ENCODE results near the gene CHPF2. TPM values are rescaled to one million over a fixed set of nuclear protein-coding genes. Genes with fewer than 3 reads are reported as not detected.
A peak's percentile ranks its signal among the peaks of the same experiment; 100 is the strongest.

CHPF2 gene
- total RNA-seq, 1 experiment from 2014 or later: 48.1 TPM

DNA sequence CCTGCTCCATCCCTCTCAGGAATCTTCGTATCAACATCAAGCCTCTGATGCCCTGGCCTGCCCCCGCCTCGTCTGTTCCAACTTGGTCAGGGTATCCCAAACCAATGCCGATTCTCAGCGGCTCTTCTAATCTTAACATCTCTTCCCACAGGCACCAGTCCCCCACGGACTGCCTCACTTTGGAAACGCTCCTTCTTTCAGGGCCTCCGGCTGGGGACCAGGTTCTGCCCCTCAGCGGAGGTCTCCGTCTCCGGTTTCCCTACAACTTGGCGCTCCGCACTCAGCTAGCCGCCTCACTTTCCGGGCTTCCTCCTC lies 5.8 kb upstream of the CHPF2 start:
- no peaks in the 10 kb centered on the region for H3K9me3 Mint-ChIP-seq (ENCODE audit: low read depth, unreplicated experiment)
- H3K4me3 Mint-ChIP-seq (ENCODE audit: low read depth, unreplicated experiment): peak overlapping the region; percentile 88
- TF ChIP-seq, protein P1, sequence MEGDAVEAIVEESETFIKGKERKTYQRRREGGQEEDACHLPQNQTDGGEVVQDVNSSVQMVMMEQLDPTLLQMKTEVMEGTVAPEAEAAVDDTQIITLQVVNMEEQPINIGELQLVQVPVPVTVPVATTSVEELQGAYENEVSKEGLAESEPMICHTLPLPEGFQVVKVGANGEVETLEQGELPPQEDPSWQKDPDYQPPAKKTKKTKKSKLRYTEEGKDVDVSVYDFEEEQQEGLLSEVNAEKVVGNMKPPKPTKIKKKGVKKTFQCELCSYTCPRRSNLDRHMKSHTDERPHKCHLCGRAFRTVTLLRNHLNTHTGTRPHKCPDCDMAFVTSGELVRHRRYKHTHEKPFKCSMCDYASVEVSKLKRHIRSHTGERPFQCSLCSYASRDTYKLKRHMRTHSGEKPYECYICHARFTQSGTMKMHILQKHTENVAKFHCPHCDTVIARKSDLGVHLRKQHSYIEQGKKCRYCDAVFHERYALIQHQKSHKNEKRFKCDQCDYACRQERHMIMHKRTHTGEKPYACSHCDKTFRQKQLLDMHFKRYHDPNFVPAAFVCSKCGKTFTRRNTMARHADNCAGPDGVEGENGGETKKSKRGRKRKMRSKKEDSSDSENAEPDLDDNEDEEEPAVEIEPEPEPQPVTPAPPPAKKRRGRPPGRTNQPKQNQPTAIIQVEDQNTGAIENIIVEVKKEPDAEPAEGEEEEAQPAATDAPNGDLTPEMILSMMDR (IDR thresholded peaks at IDR 0.05; ENCODE audit: unreplicated experiment): no peak
- intact Hi-C loops (cut with micrococcal nuclease; ENCODE audit: unreplicated experiment): no loop called here
- H3K27ac Mint-ChIP-seq (ENCODE audit: unreplicated experiment): peak overlapping the region; percentile 87
- no peak for DNase-seq
- no peaks in the 10 kb centered on the region for H3K27me3 Mint-ChIP-seq (ENCODE audit: unreplicated experiment)
- H3K4me1 Mint-ChIP-seq (ENCODE audit: low read depth, unreplicated experiment): peaks cover 15% of the 10 kb centered on the region
- peaks cover 49% of the 10 kb centered on the region for H3K36me3 Mint-ChIP-seq (ENCODE audit: insufficient read depth, unreplicated experiment)
- CTCF ChIA-PET: interaction anchor here (1.0 to 1.6 kb wide), 3 partner anchors 17 to 103 kb away, joined by 3 to 14 read pairs (median 5); no protein-coding TSS in a partner anchor
- no TSS peak for BruUV-seq (replicated peaks)

DNA sequence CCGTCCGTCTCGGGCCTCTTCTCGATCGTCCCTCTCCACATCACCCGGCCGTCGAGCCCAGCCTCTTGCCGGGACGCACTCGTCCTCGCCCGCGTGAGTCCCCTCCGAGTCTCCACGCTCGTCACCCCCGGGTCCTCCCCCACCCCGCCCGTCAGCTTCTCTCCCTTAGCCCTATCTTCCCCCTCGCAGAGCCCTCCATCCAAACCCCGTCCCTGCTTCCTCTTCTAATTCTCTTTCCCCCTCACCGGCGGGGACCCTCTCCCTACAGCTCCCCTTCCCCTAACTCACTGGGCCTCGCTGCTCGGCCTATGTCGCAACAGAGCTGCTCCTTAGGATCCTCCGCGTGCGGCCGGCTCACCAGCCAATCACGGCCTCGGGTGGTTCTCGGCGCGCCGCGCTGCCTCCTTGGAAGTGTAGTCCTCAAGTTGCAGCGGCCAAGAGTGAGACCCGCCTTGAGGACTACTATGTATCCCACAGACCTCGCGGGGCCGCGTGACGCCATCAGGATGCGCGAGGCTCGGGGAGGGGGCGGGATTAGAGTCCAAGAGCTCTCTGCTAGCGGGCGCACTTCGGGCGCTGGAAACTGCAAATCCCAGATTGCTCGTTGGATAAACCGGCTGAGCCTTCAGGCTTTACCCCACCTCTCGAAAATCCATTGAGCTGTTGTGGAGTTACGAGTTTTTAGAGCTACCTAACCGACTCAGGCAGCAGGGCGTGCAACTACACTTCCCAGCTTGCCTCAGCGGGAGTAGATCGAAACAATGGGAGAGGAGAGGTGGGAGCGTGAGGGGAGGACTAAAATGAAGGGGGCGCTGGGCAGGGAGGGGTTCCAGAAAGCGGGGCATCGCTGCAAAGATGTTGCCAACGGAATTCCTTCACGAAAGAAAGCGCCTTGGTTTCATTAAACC lies 5.2 kb upstream of the CHPF2 start, which contains the start of gene ABCF2:
Gene ABCF2, minus strand, starts transcription at position 331 of the 908 bp plus-strand sequence. CDS start 747 bp downstream, outside the sequence.
- CTCF ChIA-PET: interaction anchor here (0.6 to 1.6 kb wide), 5 partner anchors 13 to 164 kb away, joined by 3 to 14 read pairs (median 6); no protein-coding TSS in a partner anchor
- peaks cover 21% of the 10 kb centered on the region for H3K4me1 Mint-ChIP-seq (ENCODE audit: low read depth, unreplicated experiment)
- no peaks in the 10 kb centered on the region for H3K9me3 Mint-ChIP-seq (ENCODE audit: low read depth, unreplicated experiment)
- intact Hi-C loops (cut with micrococcal nuclease; ENCODE audit: unreplicated experiment): no loop called here
- no peaks in the 10 kb centered on the region for H3K27me3 Mint-ChIP-seq (ENCODE audit: unreplicated experiment)
- TF ChIP-seq, protein P1 (IDR thresholded peaks at IDR 0.05; ENCODE audit: unreplicated experiment): no peak
- DNase-seq: peak; percentile 98
- peak within 1 kb of the TSS; percentile 87 for H3K27ac Mint-ChIP-seq (ENCODE audit: unreplicated experiment)
- BruUV-seq (replicated peaks): no TSS peak
- peaks cover 48% of the 10 kb centered on the region for H3K36me3 Mint-ChIP-seq (ENCODE audit: insufficient read depth, unreplicated experiment)
- H3K4me3 Mint-ChIP-seq (ENCODE audit: low read depth, unreplicated experiment): peak within 1 kb of the TSS; percentile 88

DNA sequence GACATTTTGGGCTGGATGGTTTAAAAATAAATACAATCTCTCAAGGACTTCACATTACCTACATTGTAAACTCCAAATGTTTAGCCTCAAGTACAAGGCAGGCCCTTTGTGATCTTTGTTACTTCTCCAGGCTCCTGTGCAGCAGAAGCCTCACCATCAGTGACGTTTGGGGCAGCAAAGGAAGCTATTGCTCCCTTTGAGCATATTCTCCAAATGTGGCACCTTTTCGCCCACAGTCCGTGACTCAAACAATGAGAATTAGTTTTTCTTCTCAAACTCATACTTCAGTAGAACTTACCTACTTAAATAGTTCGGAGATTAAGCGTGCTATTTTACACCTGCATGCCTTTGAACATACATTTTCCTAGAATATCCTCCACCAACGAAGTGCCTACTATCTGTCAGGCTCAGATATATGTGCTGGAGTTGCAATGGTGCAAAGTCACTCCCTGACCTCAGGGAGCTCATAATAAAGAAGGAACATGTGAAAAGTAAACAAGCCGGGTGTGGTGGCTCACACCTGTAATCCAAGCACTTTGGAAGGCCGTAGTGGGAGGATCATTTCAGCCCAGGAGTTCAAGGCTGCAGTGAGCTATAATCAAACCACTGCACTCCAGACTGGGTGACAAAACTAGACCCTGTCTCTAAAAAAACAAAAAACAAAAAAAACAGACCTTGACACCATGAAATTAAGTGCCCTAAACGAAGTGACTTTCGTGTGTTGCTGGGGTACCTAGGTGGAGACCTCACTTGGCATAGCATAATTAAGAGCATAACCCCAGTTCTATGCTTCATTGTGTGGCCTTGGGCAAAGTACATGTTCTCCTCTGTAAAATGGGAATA lies 4.0 kb upstream of the CHPF2 start:
- peak overlapping the region; percentile 87 for H3K27ac Mint-ChIP-seq (ENCODE audit: unreplicated experiment)
- CTCF ChIA-PET: interaction anchor here (1.0 kb wide), 1 partner anchor 200 kb away, joined by 4 read pairs; the partner anchor contains the start of gene ABCB8
- TF ChIP-seq, protein P1 (IDR thresholded peaks at IDR 0.05; ENCODE audit: unreplicated experiment): no peak
- no peak for DNase-seq
- H3K9me3 Mint-ChIP-seq (ENCODE audit: low read depth, unreplicated experiment): no peaks in the 10 kb centered on the region
- no peaks in the 10 kb centered on the region for H3K27me3 Mint-ChIP-seq (ENCODE audit: unreplicated experiment)
- no TSS peak for BruUV-seq (replicated peaks)
- H3K4me3 Mint-ChIP-seq (ENCODE audit: low read depth, unreplicated experiment): peak overlapping the region; percentile 88
- intact Hi-C loops (cut with micrococcal nuclease; ENCODE audit: unreplicated experiment): no loop called here
- peaks cover 23% of the 10 kb centered on the region for H3K4me1 Mint-ChIP-seq (ENCODE audit: low read depth, unreplicated experiment)
- H3K36me3 Mint-ChIP-seq (ENCODE audit: insufficient read depth, unreplicated experiment): peaks cover 53% of the 10 kb centered on the region

DNA sequence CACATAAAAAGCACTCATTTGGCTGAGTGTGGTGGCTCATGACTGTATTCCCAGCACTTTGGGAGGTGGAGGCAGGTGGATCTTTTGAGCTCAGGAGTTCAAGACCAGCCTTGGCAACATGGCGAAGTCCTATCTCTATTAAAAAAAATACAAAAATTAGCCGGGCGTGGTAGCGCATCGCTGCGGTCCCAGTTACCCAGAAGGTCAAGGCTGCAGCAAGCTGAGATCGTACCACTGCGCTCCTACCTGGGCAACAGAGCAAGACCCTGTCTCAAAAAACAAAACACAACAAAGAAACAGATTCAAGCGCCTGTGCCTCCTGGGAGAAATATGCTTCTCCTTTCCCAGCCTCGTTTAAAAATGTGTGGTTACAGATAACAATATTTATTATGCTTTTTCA lies 3.0 kb upstream of the CHPF2 start:
- Mint-ChIP-seq H3K4me3 (ENCODE audit: low read depth, unreplicated experiment) (no peak overlapping the region), H3K27ac (ENCODE audit: unreplicated experiment) (no peak overlapping the region), H3K9me3 (ENCODE audit: low read depth, unreplicated experiment) (no peaks in the 10 kb centered on the region), H3K27me3 (ENCODE audit: unreplicated experiment) (no peaks in the 10 kb centered on the region), H3K4me1 (ENCODE audit: low read depth, unreplicated experiment) (peaks cover 23% of the 10 kb centered on the region), H3K36me3 (ENCODE audit: insufficient read depth, unreplicated experiment) (peaks cover 54% of the 10 kb centered on the region)
- intact Hi-C loops (cut with micrococcal nuclease; ENCODE audit: unreplicated experiment): no loop called here
- TF ChIP-seq, protein P1 (IDR thresholded peaks at IDR 0.05; ENCODE audit: unreplicated experiment): no peak
- no peak for DNase-seq
- no TSS peak for BruUV-seq (replicated peaks)
- CTCF ChIA-PET: no interaction called here
